Natural killer cell (primary cell): Measurements from ENCODE around the gene ZIC1. TPM values are rescaled to one million over a fixed set of nuclear protein-coding genes. Genes with fewer than 3 reads are reported as not detected.

Experiments
- ATAC-seq, 3 donors: fragments of 150-1000 bp in 2 of 3; fragments of 200-7000 bp in 1 of 3; cut with Tn5 transposase; 1 replicate in 1 of 3; 2 replicates in 2 of 3; pipeline ENCODE4 v1.10.0; 2021; ENCODE audit warnings: mild to moderate bottlenecking in 2 of 3, moderate library complexity in 2 of 3
- DNase-seq, 2 donors: peaks; one replicate each; pipeline versions ENCODE4 v3.0.0 to v3.0.0-alpha.2; 2013 to 2021; ENCODE audit warnings: mixed read lengths in 1 of 2
- H3K27ac ChIP-seq: one replicate; pipeline ENCODE4 v1.5.1; 2013; ENCODE audit warnings: mild to moderate bottlenecking, low read length
- H3K27me3 ChIP-seq: one replicate; pipeline ENCODE4 v1.6.1; 2013; ENCODE audit warnings: low read length; ENCODE audit not compliant: control insufficient read depth, insufficient read depth
- H3K36me3 ChIP-seq: one replicate; pipeline ENCODE4 v1.6.1; 2013; ENCODE audit warnings: low read length; ENCODE audit not compliant: control insufficient read depth, insufficient read depth
- H3K4me1 ChIP-seq: one replicate; pipeline ENCODE4 v1.6.1; 2013; ENCODE audit warnings: low read length; ENCODE audit not compliant: control insufficient read depth, insufficient read depth
- H3K4me3 ChIP-seq: one replicate; pipeline ENCODE4 v1.5.1; 2013; ENCODE audit warnings: low read length
- H3K9me3 ChIP-seq: one replicate; pipeline ENCODE4 v1.6.1; 2013; ENCODE audit warnings: low read length; ENCODE audit not compliant: control insufficient read depth, insufficient read depth
- H3K27ac Mint-ChIP-seq, 2 donors: one replicate each; pipeline ENCODE4 v1.8.0; 2022; ENCODE audit warnings: mild to moderate bottlenecking in 2 of 2, mixed read lengths in 2 of 2, moderate library complexity in 1 of 2
- H3K27me3 Mint-ChIP-seq, 2 donors: one replicate each; pipeline ENCODE4 v1.8.0; 2022; ENCODE audit warnings: low read depth in 2 of 2, mixed read lengths in 2 of 2
- H3K36me3 Mint-ChIP-seq: one replicate; pipeline ENCODE4 v1.8.0; 2022; ENCODE audit warnings: mixed read lengths
- H3K4me1 Mint-ChIP-seq, 2 donors: one replicate each; pipeline ENCODE4 v1.8.0; 2022; ENCODE audit warnings: mixed read lengths in 2 of 2
- H3K4me3 Mint-ChIP-seq: one replicate; pipeline ENCODE4 v1.8.0; 2022; ENCODE audit warnings: mild to moderate bottlenecking, moderate library complexity, mixed read lengths
- H3K9me3 Mint-ChIP-seq, 2 donors: one replicate each; pipeline ENCODE4 v1.8.0; 2022; ENCODE audit warnings: mixed read lengths in 2 of 2
- WGBS: methylation state at CpG from one replicate; pipeline ENCODE4 v1.1.7; 2013; ENCODE audit warnings: missing lambda C conversion rate; ENCODE audit not compliant: insufficient coverage; 5-methylcytosine and 5-hydroxymethylcytosine counted together
- intact Hi-C: fragments of 100-400 bp; cut with micrococcal nuclease; formaldehyde crosslinking; loops from one replicate; pipeline ENCODE4 v1.14.2; 2022
- total RNA-seq, 4 donors: library from RNA; stranded (reverse); fragments of 120-200 nt in 1 of 4; gene quantifications; one replicate each; pipeline versions ENCODE4 v1.2.3 to v1.2.4, GENCODE V29; 2013 to 2022
- TF ChIP-seq, protein P1 (sequence below): fragments of 200-600 bp; IDR thresholded peaks from one replicate; pipeline ENCODE4 v1.8.0; 2022; ENCODE audit warnings: antibody characterized with exemption

Gene ZIC1
- total RNA-seq, 3 donors from 2014 or later (not counting 1 experiment from before 2014, with no cell fraction given): not detected

DNA sequence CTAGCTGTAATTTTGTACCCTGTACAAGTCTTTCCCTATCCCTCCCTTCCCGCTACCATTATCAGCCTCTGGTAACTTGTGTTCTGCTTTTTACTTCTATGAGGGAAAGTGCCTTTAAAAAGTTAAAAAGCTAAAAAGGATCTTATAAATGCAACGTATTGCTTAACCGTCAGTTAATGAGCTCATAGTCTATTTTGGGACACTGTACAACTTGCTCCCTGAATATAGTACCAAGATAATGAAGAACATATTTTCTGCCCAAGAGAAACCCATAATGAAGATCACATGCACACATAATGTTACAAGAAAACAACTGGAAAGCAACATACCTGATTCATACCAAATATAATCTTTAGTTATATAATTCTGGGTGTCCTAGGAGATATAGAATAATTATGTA lies 22.6 kb downstream of the ZIC1 start:
- no peaks in the 10 kb centered on the region for H3K4me1 ChIP-seq
- Mint-ChIP-seq H3K4me3 (no peak overlapping the region), H3K36me3 (no peaks in the 10 kb centered on the region), H3K27ac (no peak overlapping the region), H3K4me1 (no peaks in the 10 kb centered on the region), H3K27me3 (no peaks in the 10 kb centered on the region), H3K9me3 (peaks cover 5 to 9% of the 10 kb centered on the region in 2 donors)
- TF ChIP-seq, protein P1, sequence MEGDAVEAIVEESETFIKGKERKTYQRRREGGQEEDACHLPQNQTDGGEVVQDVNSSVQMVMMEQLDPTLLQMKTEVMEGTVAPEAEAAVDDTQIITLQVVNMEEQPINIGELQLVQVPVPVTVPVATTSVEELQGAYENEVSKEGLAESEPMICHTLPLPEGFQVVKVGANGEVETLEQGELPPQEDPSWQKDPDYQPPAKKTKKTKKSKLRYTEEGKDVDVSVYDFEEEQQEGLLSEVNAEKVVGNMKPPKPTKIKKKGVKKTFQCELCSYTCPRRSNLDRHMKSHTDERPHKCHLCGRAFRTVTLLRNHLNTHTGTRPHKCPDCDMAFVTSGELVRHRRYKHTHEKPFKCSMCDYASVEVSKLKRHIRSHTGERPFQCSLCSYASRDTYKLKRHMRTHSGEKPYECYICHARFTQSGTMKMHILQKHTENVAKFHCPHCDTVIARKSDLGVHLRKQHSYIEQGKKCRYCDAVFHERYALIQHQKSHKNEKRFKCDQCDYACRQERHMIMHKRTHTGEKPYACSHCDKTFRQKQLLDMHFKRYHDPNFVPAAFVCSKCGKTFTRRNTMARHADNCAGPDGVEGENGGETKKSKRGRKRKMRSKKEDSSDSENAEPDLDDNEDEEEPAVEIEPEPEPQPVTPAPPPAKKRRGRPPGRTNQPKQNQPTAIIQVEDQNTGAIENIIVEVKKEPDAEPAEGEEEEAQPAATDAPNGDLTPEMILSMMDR: no peak
- no peak overlapping the region for H3K27ac ChIP-seq
- no peaks in the 10 kb centered on the region for H3K9me3 ChIP-seq
- 88% methylated on average over 2 of the region's 3 CpGs for WGBS
- H3K4me3 ChIP-seq: no peak overlapping the region
- DNase-seq (no peak), ATAC-seq (no peak)
- H3K36me3 ChIP-seq: no peaks in the 10 kb centered on the region
- intact Hi-C loops: no loop called here
- H3K27me3 ChIP-seq: no peaks in the 10 kb centered on the region

DNA sequence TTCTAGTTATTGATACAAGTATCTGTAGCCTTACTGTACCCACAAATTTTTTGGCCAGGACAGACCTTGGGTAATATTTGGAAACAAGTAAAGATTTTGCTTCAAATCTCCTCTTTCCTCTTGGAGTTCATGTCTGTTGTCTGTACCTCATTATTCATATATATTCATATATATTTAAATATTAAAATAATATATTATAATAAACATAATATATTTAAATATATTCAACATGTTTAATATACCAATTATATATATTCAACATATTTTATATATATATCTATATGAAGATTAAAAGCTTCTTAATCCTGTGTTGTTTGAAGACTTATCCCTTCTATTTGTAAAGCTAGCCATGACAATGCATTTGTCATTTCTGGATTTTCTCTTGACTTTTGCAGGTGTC lies 38.1 kb downstream of the ZIC1 start:
- ATAC-seq (no peak), DNase-seq (no peak)
- H3K36me3 ChIP-seq: no peaks in the 10 kb centered on the region
- no peaks in the 10 kb centered on the region for H3K27me3 ChIP-seq
- no peak overlapping the region for H3K4me3 ChIP-seq
- H3K4me1 ChIP-seq: no peaks in the 10 kb centered on the region
- H3K27ac ChIP-seq: no peak overlapping the region
- H3K36me3 Mint-ChIP-seq: no peaks in the 10 kb centered on the region
- TF ChIP-seq, protein P1: no peak
- no peaks in the 10 kb centered on the region for H3K27me3 Mint-ChIP-seq
- no peaks in the 10 kb centered on the region for H3K4me1 Mint-ChIP-seq
- H3K4me3 Mint-ChIP-seq: no peak overlapping the region
- intact Hi-C loops: no loop called here
- H3K9me3 ChIP-seq: no peaks in the 10 kb centered on the region
- peaks cover 7 to 12% of the 10 kb centered on the region in 2 donors for H3K9me3 Mint-ChIP-seq
- no peak overlapping the region for H3K27ac Mint-ChIP-seq

DNA sequence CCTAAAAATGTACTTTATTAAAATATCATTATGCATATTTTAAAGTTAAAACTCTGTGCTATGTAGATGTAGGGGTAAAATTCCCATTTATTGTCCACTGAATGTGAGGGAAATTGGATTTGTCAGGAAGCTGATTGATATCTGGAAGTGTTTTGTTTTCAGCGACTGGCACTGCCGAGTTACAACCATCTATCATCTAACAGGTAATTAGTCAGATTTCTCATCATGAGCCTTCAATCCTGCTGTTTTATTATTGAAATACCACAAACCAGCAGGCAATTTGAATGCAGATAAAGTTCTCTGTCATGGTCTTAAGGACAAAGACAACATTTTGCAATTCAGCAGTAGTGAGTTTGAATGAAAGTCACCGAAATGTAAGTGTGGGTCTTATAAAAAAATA lies 40.5 kb downstream of the ZIC1 start:
- H3K27me3 Mint-ChIP-seq: no peaks in the 10 kb centered on the region
- intact Hi-C loops: no loop called here
- no peaks in the 10 kb centered on the region for H3K36me3 ChIP-seq
- H3K27ac ChIP-seq: no peak overlapping the region
- TF ChIP-seq, protein P1: no peak
- no peaks in the 10 kb centered on the region for H3K27me3 ChIP-seq
- no peak overlapping the region for H3K4me3 Mint-ChIP-seq
- WGBS: 11% methylated on average over 2 of the region's 3 CpGs
- no peaks in the 10 kb centered on the region for H3K9me3 ChIP-seq
- H3K4me1 Mint-ChIP-seq: no peaks in the 10 kb centered on the region
- no peak overlapping the region for H3K27ac Mint-ChIP-seq
- H3K9me3 Mint-ChIP-seq: peaks cover 8 to 12% of the 10 kb centered on the region in 2 donors
- no peak overlapping the region for H3K4me3 ChIP-seq
- H3K4me1 ChIP-seq: no peaks in the 10 kb centered on the region
- H3K36me3 Mint-ChIP-seq: no peaks in the 10 kb centered on the region
- ATAC-seq: no peak
- no peak for DNase-seq

DNA sequence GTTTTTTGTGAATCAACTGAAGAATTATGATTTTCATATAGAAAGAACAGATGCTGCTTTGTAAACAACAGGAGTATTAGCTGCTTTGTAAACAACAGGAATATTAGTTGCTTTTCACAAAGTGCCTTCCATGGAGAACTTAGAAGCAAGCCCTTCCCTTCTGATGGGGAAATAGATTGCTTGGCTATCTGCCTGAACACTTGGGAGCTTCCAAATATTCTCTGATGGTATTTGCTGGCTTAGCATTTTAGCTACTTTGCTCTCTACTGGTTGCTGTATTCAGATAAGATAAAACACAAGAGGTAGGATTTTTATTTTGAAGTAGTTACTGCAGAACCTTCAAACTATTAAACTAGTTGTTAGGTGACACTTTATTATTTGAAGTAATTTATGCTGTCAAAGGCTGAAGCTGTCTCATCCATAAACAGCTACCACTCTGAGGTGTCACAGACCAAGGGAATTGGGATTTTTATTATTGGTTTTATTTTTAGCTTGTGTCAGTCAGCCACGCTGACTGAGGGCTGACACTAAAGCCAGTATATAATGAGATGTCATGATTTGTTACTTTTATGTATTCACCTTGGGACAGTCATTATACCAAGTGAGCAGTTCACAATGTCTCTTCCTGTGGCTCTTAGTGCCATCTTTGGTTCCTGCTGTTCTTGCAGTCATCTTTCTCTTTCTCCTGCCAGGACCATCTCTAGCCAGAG lies 50.0 kb downstream of the ZIC1 start:
- no peaks in the 10 kb centered on the region for H3K9me3 ChIP-seq
- no peaks in the 10 kb centered on the region for H3K4me1 ChIP-seq
- no peaks in the 10 kb centered on the region for H3K27me3 ChIP-seq
- H3K27ac ChIP-seq: no peak overlapping the region
- TF ChIP-seq, protein P1: no peak
- Mint-ChIP-seq H3K4me1 (no peaks in the 10 kb centered on the region), H3K27me3 (no peaks in the 10 kb centered on the region), H3K4me3 (no peak overlapping the region), H3K9me3 (peaks cover 8 to 11% of the 10 kb centered on the region in 2 donors), H3K36me3 (no peaks in the 10 kb centered on the region), H3K27ac (no peak overlapping the region)
- no peaks in the 10 kb centered on the region for H3K36me3 ChIP-seq
- H3K4me3 ChIP-seq: no peak overlapping the region
- 67% methylated on average over 1 of the region's 1 CpG for WGBS
- no peak for DNase-seq
- ATAC-seq: no peak
- intact Hi-C loops: no loop called here
